K562 (cell line): ENCODE results near the gene TLCD4. TPM values are rescaled to one million over a fixed set of nuclear protein-coding genes. Genes with fewer than 3 reads are reported as not detected.
A peak's percentile ranks its signal among the peaks of the same experiment; 100 is the strongest.

ENCODE experiments used
- ATAC-seq: fragments of 200-7000 bp; cut with Tn5 transposase; 3 replicates; pipeline ENCODE4 v1.9.1; 2020; ENCODE audit warnings: moderate library complexity
- BruUV-seq: library from RNA; stranded (reverse); fragments of 400-500 nt; replicated peaks from 2 replicates; lab custom pipeline; 2021; lab: Mats Ljungman, UMichigan
- CTCF ChIA-PET: fragments of 300-600 bp; formaldehyde crosslinking; extraction: SDS; loops from one replicate; lab custom pipeline; 2021; ENCODE audit warnings: low intra/inter-chr PET ratio; lab: Yijun Ruan, JAX
- POLR2A ChIA-PET: fragments of 300-600, 350-650 bp; sonication (Branson Sonifier 250); formaldehyde crosslinking; extraction: SDS; loops from one replicate; lab custom pipeline; 2021; ENCODE audit warnings: antibody characterized with exemption, inconsistent platforms; lab: Yijun Ruan, JAX
- DNase-seq, 4 experiments: peaks; one replicate each; pipeline versions ENCODE4 v3.0.0 to v3.0.0-alpha.2; 2011 to 2018; ENCODE audit warnings: low spot score in 3 of 4, mixed read lengths in 3 of 4; ENCODE audit errors: extremely low read depth in 1 of 4
- FAIRE-seq: peaks from 2 replicates; lab custom pipeline; 2011; peaks lifted over from hg19 to GRCh38; lab: Jason Lieb, UNC
- H2AFZ ChIP-seq: 2 replicates; pipeline ENCODE4 v1.6.0; 2011; ENCODE audit warnings: low read depth, low read length, control low read depth, inconsistent platforms
- H3K27ac ChIP-seq: fragments of 200-600 bp; 3 replicates; pipeline ENCODE4 v1.8.0; 2011; ENCODE audit warnings: low read depth, mild to moderate bottlenecking, control low read depth, inconsistent platforms, low read length, moderate library complexity, mixed read lengths; ENCODE audit errors: extremely low read depth
- H3K27me3 ChIP-seq, 2 experiments: fragments of 300-600 bp in 1 of 2; 2 replicates in 1 of 2; 3 replicates in 1 of 2; pipeline versions ENCODE4 v1.6.0 to v1.8.0; 2011; ENCODE audit warnings: inconsistent platforms in 2 of 2, low read length in 2 of 2, mild to moderate bottlenecking in 1 of 2, mixed read lengths in 1 of 2, moderate library complexity in 1 of 2; ENCODE audit not compliant: control insufficient read depth in 2 of 2, insufficient read depth in 2 of 2
- H3K36me3 ChIP-seq: fragments of 300-600 bp; 3 replicates; pipeline ENCODE4 v1.8.0; 2011; ENCODE audit warnings: mild to moderate bottlenecking, low read length, inconsistent platforms; ENCODE audit not compliant: control insufficient read depth, insufficient read depth
- H3K4me1 ChIP-seq, 2 experiments: fragments of 200-600 bp in 1 of 2; replicated peaks in 1 of 2; 2 replicates in 1 of 2; 3 replicates in 1 of 2; pipeline versions ENCODE4 v1.5.1 to v1.8.0; 2011; ENCODE audit warnings: inconsistent platforms in 2 of 2, low read length in 2 of 2, mild to moderate bottlenecking in 1 of 2, mixed read lengths in 1 of 2, moderate library complexity in 1 of 2; ENCODE audit not compliant: control insufficient read depth in 2 of 2, insufficient read depth in 2 of 2
- H3K4me2 ChIP-seq: 2 replicates; pipeline ENCODE4 v1.6.1; 2011; ENCODE audit warnings: low read length, control low read depth, inconsistent platforms, mixed read lengths; ENCODE audit not compliant: insufficient read depth
- H3K4me3 ChIP-seq: fragments of 200-600 bp; sonication (generic), shearing (Covaris generic); 2 replicates; pipeline ENCODE4 v1.5.1; 2016; ENCODE audit warnings: control low read depth, inconsistent platforms
- H3K79me2 ChIP-seq: fragments of 200-600 bp; 3 replicates; pipeline ENCODE4 v1.8.0; 2011; ENCODE audit warnings: low read length, inconsistent platforms; ENCODE audit not compliant: control insufficient read depth, insufficient read depth
- H3K9ac ChIP-seq, 2 experiments: 2 replicates each; pipeline versions ENCODE4 v1.6.0 to v1.6.1; 2011; ENCODE audit warnings: low read depth in 2 of 2, low read length in 2 of 2, control low read depth in 1 of 2, inconsistent platforms in 1 of 2, mild to moderate bottlenecking in 1 of 2, mixed read lengths in 1 of 2; ENCODE audit not compliant: insufficient read depth in 1 of 2
- H3K9me1 ChIP-seq: one replicate; pipeline ENCODE4 v1.6.0; 2011; ENCODE audit warnings: inconsistent platforms, mild to moderate bottlenecking, low read length, moderate library complexity; ENCODE audit not compliant: control insufficient read depth, insufficient read depth
- H3K9me3 ChIP-seq: replicated peaks from 2 replicates; pipeline ENCODE4 v1.5.1; 2011; ENCODE audit warnings: low read depth, low read length, inconsistent platforms; ENCODE audit not compliant: control insufficient read depth, insufficient read depth
- H4K20me1 ChIP-seq: replicated peaks from 2 replicates; pipeline ENCODE4 v1.6.1; 2011; ENCODE audit warnings: low read length, inconsistent platforms, mixed read lengths; ENCODE audit not compliant: control insufficient read depth, insufficient read depth
- CTBP1 ChIP-seq: fragments of 450-650 bp; IDR thresholded peaks from 2 replicates; pipeline ENCODE4 v1.6.1; 2016; ENCODE audit warnings: borderline replicate concordance
- DDX20 ChIP-seq: fragments of 450-650 bp; IDR thresholded peaks from 2 replicates; pipeline ENCODE4 v1.6.1; 2016; ENCODE audit warnings: missing genetic modification characterization, low read depth, mild to moderate bottlenecking, missing compliant biosample characterization, moderate library complexity
- ELF1 ChIP-seq: fragments of 200-800 bp; sonication (Bioruptor generic); IDR thresholded peaks from 2 replicates; pipeline ENCODE4 v1.6.1; 2016; ENCODE audit warnings: missing genetic modification characterization, missing compliant biosample characterization
- JUN ChIP-seq, 2 experiments: sonication (generic) in 1 of 2; formaldehyde crosslinking in 1 of 2; IDR thresholded peaks; 2 replicates each; pipeline versions ENCODE4 v1.6.1 to v1.8.0; 2012 to 2022; ENCODE audit warnings: borderline replicate concordance in 2 of 2, mild to moderate bottlenecking in 2 of 2, improper control_type of control experiment in 1 of 2, low read depth in 1 of 2, low read length in 1 of 2, missing genetic modification reagents in 1 of 2
- RBM15 ChIP-seq: fragments of 200-400 bp; formaldehyde crosslinking; IDR thresholded peaks from 2 replicates; pipeline ENCODE4 v1.6.1; 2018; ENCODE audit warnings: mild to moderate bottlenecking, low read length, moderate library complexity; ENCODE audit not compliant: insufficient read depth
- ZNF23 ChIP-seq: fragments of 250-450 bp; sonication (Bioruptor Pico); IDR thresholded peaks from 2 replicates; pipeline ENCODE4 v1.4.0; 2020; ENCODE audit warnings: mild to moderate bottlenecking
- ZNF740 ChIP-seq, 3 experiments: fragments of 200-800 bp in 1 of 3; sonication (Bioruptor generic) in 1 of 3; sonication (generic) in 1 of 3; formaldehyde crosslinking in 1 of 3; IDR thresholded peaks; 2 replicates each; pipeline versions ENCODE4 v1.6.1 to v1.8.0; 2016 to 2022; ENCODE audit warnings: mild to moderate bottlenecking in 2 of 3, missing compliant biosample characterization in 2 of 3, missing genetic modification characterization in 2 of 3, missing genetic modification reagents in 1 of 3
- WGBS: fragments of 100-300 bp; shearing (Covaris generic); methylation state at CpG from one replicate; pipeline ENCODE4 v1.1.6; 2016; ENCODE audit warnings: low coverage, mixed read lengths; ENCODE audit not compliant: insufficient coverage; ENCODE audit errors: missing lambda C conversion rate; 5-methylcytosine and 5-hydroxymethylcytosine counted together
- in situ Hi-C: fragments of 300-500 bp; cut with MboI; formaldehyde crosslinking; loops from 4 replicates; pipeline ENCODE4 v1.15.0; 2018; ENCODE audit warnings: inconsistent platforms, mixed read lengths
- intact Hi-C: fragments of 100-400 bp; cut with micrococcal nuclease; formaldehyde crosslinking; loops from 2 replicates; pipeline ENCODE4 v1.14.2; 2022
- polyA plus RNA-seq, 8 experiments: library from polyadenylated mRNA; depleted of rRNA in 4 of 8; stranded (reverse) in 5 of 8; unstranded in 3 of 8; fragments of >200 nt; fragmentation: Nextera tagmentation in 2 of 8; fragmentation: Illumina TruSeq in 1 of 8; extraction: Ambion mirVana in 2 of 8; extraction: Trizol in 1 of 8; gene quantifications; 2 replicates each; pipeline versions ENCODE4 v1.2.1 to v1.2.3, GENCODE V29; 2011 to 2014; ENCODE audit warnings: inconsistent platforms in 1 of 8, missing spikeins in 1 of 8
- total RNA-seq, 7 experiments: library from RNA; depleted of rRNA in 6 of 7; stranded (reverse); fragments of >200 nt in 6 of 7; fragmentation: Illumina TruSeq in 2 of 7; extraction: Trizol in 2 of 7; gene quantifications; 2 replicates each; pipeline versions ENCODE4 v1.2.1 to v1.2.3, GENCODE V29; 2011 to 2021; ENCODE audit warnings: low replicate concordance in 1 of 7
- TF ChIP-seq, protein P1 (sequence below): sonication (generic); IDR thresholded peaks from 2 replicates; pipeline ENCODE4 v1.6.1; 2016

TLCD4 gene
- total and polyA plus RNA-seq, 9 of the 15 experiments (the other 6 are each of a cell fraction or from before 2014, with no cell fraction given) = 3.5 to 19.8 (median 7.6) TPM

GRCh38 chr1:95126366-95126765 is 9.2 kb downstream of the TLCD4 start (continued):
- TF ChIP-seq ZNF740 (CRISPR knock-in tag; IDR thresholded peaks at IDR 0.05) (no peak), ZNF740 (tag; IDR thresholded peaks at IDR 0.05) (no peak), DDX20 (tag) (no peak), JUN (IDR thresholded peaks at IDR 0.05; ENCODE audit: borderline replicate concordance, low read depth, low read length) (no peak), JUN (CRISPR knock-in tag; IDR thresholded peaks at IDR 0.05; ENCODE audit: borderline replicate concordance) (no peak), ELF1 (tag) (no peak), ZNF23 (CRISPR knock-in tag) (no peak), RBM15 (no peak)

DNA sequence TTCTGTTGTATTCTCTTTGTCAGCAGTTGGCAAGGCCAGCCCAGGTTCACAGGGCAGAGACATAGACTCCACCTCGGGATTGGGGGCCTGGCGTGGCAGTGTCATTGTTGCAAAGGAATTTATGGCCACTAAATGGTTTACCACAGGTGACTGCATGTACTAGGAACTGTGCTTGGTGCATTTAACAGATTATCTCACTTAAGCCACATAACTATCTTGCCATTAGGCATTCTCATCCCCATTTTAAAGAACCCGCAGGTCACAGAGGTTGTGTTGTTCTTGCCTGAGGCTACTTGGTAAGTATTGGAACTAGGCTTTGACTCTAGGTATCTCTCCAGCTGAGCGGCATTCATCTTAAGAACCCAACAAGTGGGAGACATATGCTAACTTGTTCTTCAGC is 9.7 kb downstream of the TLCD4 start:
- H3K4me2 ChIP-seq = no peak overlapping the region
- H3K4me3 ChIP-seq = no peak overlapping the region
- WGBS = 73% methylated on average over 4 of the region's 4 CpGs
- DNase-seq (no peak), ATAC-seq (no peak), FAIRE-seq (no peak)
- in situ Hi-C loops (no loop called here), intact Hi-C loops (no loop called here)
- no peaks in the 10 kb centered on the region; the same call in 1 of the 2 replicates for H4K20me1 ChIP-seq
- peaks cover 88% of the 10 kb centered on the region for H3K79me2 ChIP-seq
- peaks cover 5% of the 10 kb centered on the region for H3K36me3 ChIP-seq
- no peak overlapping the region for H2AFZ ChIP-seq
- H3K9me1 ChIP-seq = no peaks in the 10 kb centered on the region
- H3K27ac ChIP-seq = no peak overlapping the region
- H3K4me1 ChIP-seq = peaks cover 10% of the 10 kb centered on the region in 2 experiments; a peak in 4 of 5 replicates
- H3K9me3 ChIP-seq = no peaks in the 10 kb centered on the region
- H3K27me3 ChIP-seq = no peaks in the 10 kb centered on the region
- TF ChIP-seq CTBP1 = no peak
- TF ChIP-seq, protein P1, sequence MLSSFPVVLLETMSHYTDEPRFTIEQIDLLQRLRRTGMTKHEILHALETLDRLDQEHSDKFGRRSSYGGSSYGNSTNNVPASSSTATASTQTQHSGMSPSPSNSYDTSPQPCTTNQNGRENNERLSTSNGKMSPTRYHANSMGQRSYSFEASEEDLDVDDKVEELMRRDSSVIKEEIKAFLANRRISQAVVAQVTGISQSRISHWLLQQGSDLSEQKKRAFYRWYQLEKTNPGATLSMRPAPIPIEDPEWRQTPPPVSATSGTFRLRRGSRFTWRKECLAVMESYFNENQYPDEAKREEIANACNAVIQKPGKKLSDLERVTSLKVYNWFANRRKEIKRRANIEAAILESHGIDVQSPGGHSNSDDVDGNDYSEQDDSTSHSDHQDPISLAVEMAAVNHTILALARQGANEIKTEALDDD = peak; percentile 29; the same call in 1 of the 2 replicates
- POLR2A ChIA-PET = interaction anchor here (1.6 to 4.1 kb wide), 2 partner anchors 9 to 11 kb away, joined by 5 to 26 read pairs; partner anchors contain the start of gene TLCD4
- CTCF ChIA-PET = no interaction called here
- no peak overlapping the region for H3K9ac ChIP-seq
- no TSS peak for BruUV-seq
